HepG2 (cell line): Measurements from ENCODE around the gene USP20. TPM values are rescaled to one million over a fixed set of nuclear protein-coding genes. Genes with fewer than 3 reads are reported as not detected.

Experiments used
- ARNT2 ChIP-seq: sonication (generic); formaldehyde crosslinking; IDR thresholded peaks from 2 replicates; pipeline ENCODE4 v1.8.0; 2022; ENCODE audit warnings: mild to moderate bottlenecking, low read depth, missing genetic modification reagents, moderate library complexity
- ATM ChIP-seq: fragments of 450-650 bp; IDR thresholded peaks from 2 replicates; pipeline ENCODE4 v1.7.1; 2017; ENCODE audit warnings: mild to moderate bottlenecking, borderline replicate concordance
- IKZF1 ChIP-seq: fragments of 450-650 bp; IDR thresholded peaks from 2 replicates; pipeline ENCODE4 v1.7.1; 2016
- JARID2 ChIP-seq: sonication (generic); formaldehyde crosslinking; IDR thresholded peaks from 2 replicates; pipeline ENCODE4 v1.8.1; 2023; ENCODE audit warnings: missing genetic modification reagents, inconsistent platforms; ENCODE audit not compliant: insufficient replicate concordance
- JUND ChIP-seq: sonication (generic); formaldehyde crosslinking; IDR thresholded peaks from 2 replicates; pipeline ENCODE4 v1.8.0; 2022; ENCODE audit warnings: mild to moderate bottlenecking, missing genetic modification reagents
- NFE2L2 ChIP-seq: fragments of 150-350 bp; IDR thresholded peaks from 2 replicates; pipeline ENCODE4 v1.6.1; 2014; ENCODE audit warnings: low read length
- NFIC ChIP-seq: IDR thresholded peaks from 2 replicates; pipeline ENCODE4 v1.6.1; 2012; ENCODE audit warnings: mild to moderate bottlenecking, low read length, inconsistent platforms
- RARA ChIP-seq: IDR thresholded peaks from 2 replicates; pipeline ENCODE4 v1.6.1; 2016; ENCODE audit warnings: missing genetic modification reagents, missing compliant biosample characterization
- RFX5 ChIP-seq: IDR thresholded peaks from 2 replicates; pipeline ENCODE4 v1.6.1; 2011; ENCODE audit warnings: low read depth, low read length, improper control_type of control experiment
- SMAD1 ChIP-seq: sonication (generic); formaldehyde crosslinking; IDR thresholded peaks from 2 replicates; pipeline ENCODE4 v1.4.0; 2020; ENCODE audit warnings: missing genetic modification reagents, low read depth, mild to moderate bottlenecking, borderline replicate concordance
- ZBTB1 ChIP-seq: sonication (generic); formaldehyde crosslinking; IDR thresholded peaks from 2 replicates; pipeline ENCODE4 v1.4.0; 2020; ENCODE audit warnings: missing genetic modification reagents, borderline replicate concordance
- ZBTB7B ChIP-seq: sonication (generic); formaldehyde crosslinking; IDR thresholded peaks from 2 replicates; pipeline ENCODE4 v1.4.0; 2020; ENCODE audit warnings: missing genetic modification reagents
- ZFAT ChIP-seq: sonication (generic); formaldehyde crosslinking; conservative IDR thresholded peaks from 2 replicates; pipeline ENCODE4 v1.8.1; 2023; ENCODE audit warnings: missing genetic modification reagents, inconsistent platforms
- ZNF331 ChIP-seq: sonication (generic); formaldehyde crosslinking; IDR thresholded peaks from 2 replicates; pipeline ENCODE4 v1.4.0; 2020; ENCODE audit warnings: missing genetic modification reagents
- ZNF430 ChIP-seq: sonication (generic); formaldehyde crosslinking; IDR thresholded peaks from 2 replicates; pipeline ENCODE4 v1.9.0; 2021; ENCODE audit warnings: mild to moderate bottlenecking, missing genetic modification reagents
- polyA plus RNA-seq, 8 experiments: library from polyadenylated mRNA; depleted of rRNA in 3 of 8; stranded (reverse) in 7 of 8; unstranded in 1 of 8; fragments of >200 nt; fragmentation: Illumina TruSeq in 4 of 8; extraction: Trizol in 4 of 8; gene quantifications; 2 replicates each; pipeline versions ENCODE4 v1.2.1 to v1.2.3, GENCODE V29; 2011 to 2016; ENCODE audit warnings: low read depth in 4 of 8, missing spikeins in 1 of 8, mixed read lengths in 1 of 8; ENCODE audit not compliant: insufficient read depth in 1 of 8
- total RNA-seq, 5 experiments: library from RNA; depleted of rRNA; stranded (reverse); fragments of >200 nt; fragmentation: Illumina TruSeq; extraction: Trizol; gene quantifications; 2 replicates each; pipeline ENCODE4 v1.2.3, GENCODE V29; 2016; ENCODE audit warnings: low read depth in 1 of 5
- TF ChIP-seq, protein P1 (sequence below): sonication (generic); formaldehyde crosslinking; IDR thresholded peaks from 2 replicates; pipeline ENCODE4 v1.4.0; 2020; ENCODE audit warnings: missing genetic modification reagents
- TF ChIP-seq, protein P2 (sequence below): fragments of 450-650 bp; IDR thresholded peaks from 2 replicates; pipeline ENCODE4 v1.6.1; 2017
- TF ChIP-seq, protein P3 (sequence below): sonication (generic); formaldehyde crosslinking; IDR thresholded peaks from 2 replicates; pipeline ENCODE4 v1.8.0; 2022; ENCODE audit warnings: missing genetic modification reagents, mild to moderate bottlenecking, moderate library complexity, borderline replicate concordance
- TF ChIP-seq, protein P4 (sequence below): sonication (generic); formaldehyde crosslinking; IDR thresholded peaks from 2 replicates; pipeline ENCODE4 v1.5.1; 2020; ENCODE audit warnings: mild to moderate bottlenecking, missing genetic modification reagents, moderate library complexity

The USP20 gene
- total and polyA plus RNA-seq, 2 of the 13 experiments (the other 11 are each of a cell fraction or from before 2014, with no cell fraction given): 4.4 to 5.9 TPM

DNA sequence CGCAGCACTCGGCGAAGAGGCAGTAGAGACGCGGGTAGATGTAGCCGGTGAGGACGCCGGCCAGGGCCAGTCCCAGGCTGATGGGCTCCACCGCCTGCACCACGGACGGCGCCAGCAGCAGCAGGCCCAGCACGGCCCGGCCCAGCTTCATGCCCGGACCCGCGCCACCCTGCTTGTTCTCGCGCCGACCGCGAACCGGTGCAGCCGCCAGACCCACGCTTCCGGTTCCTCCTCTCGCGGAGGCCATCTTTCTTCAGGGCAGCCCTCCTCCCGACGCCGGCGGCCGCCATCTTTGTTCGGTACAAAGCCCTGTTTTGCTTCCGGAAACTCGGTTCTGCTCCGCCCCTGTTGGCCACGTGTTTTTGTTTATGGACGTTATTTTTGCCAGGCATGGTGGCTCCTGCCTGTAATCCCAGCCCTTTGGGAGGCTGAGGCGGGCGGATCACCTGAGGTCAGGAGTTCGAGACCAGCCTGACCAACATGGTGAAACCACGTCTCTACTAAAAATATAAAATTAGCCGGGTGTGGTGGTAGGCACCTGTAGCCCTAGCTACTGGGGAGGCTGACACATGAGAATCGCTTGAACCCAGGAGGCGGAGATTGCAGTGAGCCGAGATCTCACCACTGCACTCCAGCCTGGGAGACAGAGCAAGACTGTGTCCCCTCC lies 11.2 kb upstream of the USP20 start, which contains the start of gene TOR1A (continued):
- TF ChIP-seq NFE2L2: no peak
- peak; percentile 44 for TF ChIP-seq RARA
- 0 out of 2 replicates have a peak, but pooled peaks have one; percentile 66 for TF ChIP-seq ZBTB1 (CRISPR knock-in tag)
- no peak for TF ChIP-seq NFIC
- TF ChIP-seq RFX5: no peak
- peak; percentile 81; the same call in 1 of the 2 replicates for TF ChIP-seq ZNF430 (CRISPR knock-in tag)
- TF ChIP-seq, protein P1, sequence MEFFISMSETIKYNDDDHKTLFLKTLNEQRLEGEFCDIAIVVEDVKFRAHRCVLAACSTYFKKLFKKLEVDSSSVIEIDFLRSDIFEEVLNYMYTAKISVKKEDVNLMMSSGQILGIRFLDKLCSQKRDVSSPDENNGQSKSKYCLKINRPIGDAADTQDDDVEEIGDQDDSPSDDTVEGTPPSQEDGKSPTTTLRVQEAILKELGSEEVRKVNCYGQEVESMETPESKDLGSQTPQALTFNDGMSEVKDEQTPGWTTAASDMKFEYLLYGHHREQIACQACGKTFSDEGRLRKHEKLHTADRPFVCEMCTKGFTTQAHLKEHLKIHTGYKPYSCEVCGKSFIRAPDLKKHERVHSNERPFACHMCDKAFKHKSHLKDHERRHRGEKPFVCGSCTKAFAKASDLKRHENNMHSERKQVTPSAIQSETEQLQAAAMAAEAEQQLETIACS: peak; percentile 37; the same call in 1 of the 2 replicates
- peak; percentile 77; the same call in 1 of the 2 replicates for TF ChIP-seq ZBTB7B (CRISPR knock-in tag)
- TF ChIP-seq, protein P2, sequence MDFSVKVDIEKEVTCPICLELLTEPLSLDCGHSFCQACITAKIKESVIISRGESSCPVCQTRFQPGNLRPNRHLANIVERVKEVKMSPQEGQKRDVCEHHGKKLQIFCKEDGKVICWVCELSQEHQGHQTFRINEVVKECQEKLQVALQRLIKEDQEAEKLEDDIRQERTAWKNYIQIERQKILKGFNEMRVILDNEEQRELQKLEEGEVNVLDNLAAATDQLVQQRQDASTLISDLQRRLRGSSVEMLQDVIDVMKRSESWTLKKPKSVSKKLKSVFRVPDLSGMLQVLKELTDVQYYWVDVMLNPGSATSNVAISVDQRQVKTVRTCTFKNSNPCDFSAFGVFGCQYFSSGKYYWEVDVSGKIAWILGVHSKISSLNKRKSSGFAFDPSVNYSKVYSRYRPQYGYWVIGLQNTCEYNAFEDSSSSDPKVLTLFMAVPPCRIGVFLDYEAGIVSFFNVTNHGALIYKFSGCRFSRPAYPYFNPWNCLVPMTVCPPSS: no peak
- peak; percentile 36; the same call in 1 of the 2 replicates for TF ChIP-seq JUND (CRISPR knock-in tag)
- TF ChIP-seq, protein P3, sequence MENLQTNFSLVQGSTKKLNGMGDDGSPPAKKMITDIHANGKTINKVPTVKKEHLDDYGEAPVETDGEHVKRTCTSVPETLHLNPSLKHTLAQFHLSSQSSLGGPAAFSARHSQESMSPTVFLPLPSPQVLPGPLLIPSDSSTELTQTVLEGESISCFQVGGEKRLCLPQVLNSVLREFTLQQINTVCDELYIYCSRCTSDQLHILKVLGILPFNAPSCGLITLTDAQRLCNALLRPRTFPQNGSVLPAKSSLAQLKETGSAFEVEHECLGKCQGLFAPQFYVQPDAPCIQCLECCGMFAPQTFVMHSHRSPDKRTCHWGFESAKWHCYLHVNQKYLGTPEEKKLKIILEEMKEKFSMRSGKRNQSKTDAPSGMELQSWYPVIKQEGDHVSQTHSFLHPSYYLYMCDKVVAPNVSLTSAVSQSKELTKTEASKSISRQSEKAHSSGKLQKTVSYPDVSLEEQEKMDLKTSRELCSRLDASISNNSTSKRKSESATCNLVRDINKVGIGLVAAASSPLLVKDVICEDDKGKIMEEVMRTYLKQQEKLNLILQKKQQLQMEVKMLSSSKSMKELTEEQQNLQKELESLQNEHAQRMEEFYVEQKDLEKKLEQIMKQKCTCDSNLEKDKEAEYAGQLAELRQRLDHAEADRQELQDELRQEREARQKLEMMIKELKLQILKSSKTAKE (CRISPR knock-in tag): no peak
- peak; percentile 74 for TF ChIP-seq JARID2 (CRISPR knock-in tag)
- TF ChIP-seq, protein P4, sequence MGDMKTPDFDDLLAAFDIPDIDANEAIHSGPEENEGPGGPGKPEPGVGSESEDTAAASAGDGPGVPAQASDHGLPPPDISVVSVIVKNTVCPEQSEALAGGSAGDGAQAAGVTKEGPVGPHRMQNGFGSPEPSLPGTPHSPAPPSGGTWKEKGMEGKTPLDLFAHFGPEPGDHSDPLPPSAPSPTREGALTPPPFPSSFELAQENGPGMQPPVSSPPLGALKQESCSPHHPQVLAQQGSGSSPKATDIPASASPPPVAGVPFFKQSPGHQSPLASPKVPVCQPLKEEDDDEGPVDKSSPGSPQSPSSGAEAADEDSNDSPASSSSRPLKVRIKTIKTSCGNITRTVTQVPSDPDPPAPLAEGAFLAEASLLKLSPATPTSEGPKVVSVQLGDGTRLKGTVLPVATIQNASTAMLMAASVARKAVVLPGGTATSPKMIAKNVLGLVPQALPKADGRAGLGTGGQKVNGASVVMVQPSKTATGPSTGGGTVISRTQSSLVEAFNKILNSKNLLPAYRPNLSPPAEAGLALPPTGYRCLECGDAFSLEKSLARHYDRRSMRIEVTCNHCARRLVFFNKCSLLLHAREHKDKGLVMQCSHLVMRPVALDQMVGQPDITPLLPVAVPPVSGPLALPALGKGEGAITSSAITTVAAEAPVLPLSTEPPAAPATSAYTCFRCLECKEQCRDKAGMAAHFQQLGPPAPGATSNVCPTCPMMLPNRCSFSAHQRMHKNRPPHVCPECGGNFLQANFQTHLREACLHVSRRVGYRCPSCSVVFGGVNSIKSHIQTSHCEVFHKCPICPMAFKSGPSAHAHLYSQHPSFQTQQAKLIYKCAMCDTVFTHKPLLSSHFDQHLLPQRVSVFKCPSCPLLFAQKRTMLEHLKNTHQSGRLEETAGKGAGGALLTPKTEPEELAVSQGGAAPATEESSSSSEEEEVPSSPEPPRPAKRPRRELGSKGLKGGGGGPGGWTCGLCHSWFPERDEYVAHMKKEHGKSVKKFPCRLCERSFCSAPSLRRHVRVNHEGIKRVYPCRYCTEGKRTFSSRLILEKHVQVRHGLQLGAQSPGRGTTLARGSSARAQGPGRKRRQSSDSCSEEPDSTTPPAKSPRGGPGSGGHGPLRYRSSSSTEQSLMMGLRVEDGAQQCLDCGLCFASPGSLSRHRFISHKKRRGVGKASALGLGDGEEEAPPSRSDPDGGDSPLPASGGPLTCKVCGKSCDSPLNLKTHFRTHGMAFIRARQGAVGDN (CRISPR knock-in tag): peak; percentile 81
- TF ChIP-seq ARNT2: peak; percentile 75; the same call in 1 of the 2 replicates
- TF ChIP-seq ATM: no peak
- peak; percentile 45; the same call in 1 of the 2 replicates for TF ChIP-seq SMAD1
- peak; percentile 69 for TF ChIP-seq ZNF331 (CRISPR knock-in tag)
- TF ChIP-seq IKZF1: no peak
- no peak for TF ChIP-seq ZFAT (CRISPR knock-in tag)
